Neural progenitor cell (in vitro differentiated cells): Measurements from ENCODE around the gene AK3. TPM values are rescaled to one million over a fixed set of nuclear protein-coding genes. Genes with fewer than 3 reads are reported as not detected.
"Not testable (repeated sequence)": the region's sequence is repeated elsewhere in the genome, so short reads cannot be mapped to it uniquely, and the experiment has no call there.

Source experiments
- DNase-seq: peaks from one replicate; pipeline ENCODE4 v3.0.0-alpha.2; 2016; ENCODE audit warnings: low spot score
- H2AFZ ChIP-seq: fragments of 200-600 bp; sonication (generic); replicated peaks from 2 replicates; pipeline ENCODE4 v1.6.1; 2016; ENCODE audit warnings: antibody characterized with exemption
- H3F3A ChIP-seq: fragments of 200-600 bp; sonication (generic); 2 replicates; pipeline ENCODE4 v1.6.1; 2016; ENCODE audit warnings: antibody characterized with exemption, low read depth
- H3K27ac ChIP-seq: fragments of 200-600 bp; sonication (generic); 2 replicates; pipeline ENCODE4 v1.5.1; 2016; ENCODE audit warnings: mild to moderate bottlenecking
- H3K27me3 ChIP-seq: fragments of 200-600 bp; sonication (generic); 2 replicates; pipeline ENCODE4 v1.6.1; 2016; ENCODE audit warnings: mild to moderate bottlenecking, moderate library complexity
- H3K36me3 ChIP-seq: fragments of 200-600 bp; sonication (generic); 2 replicates; pipeline ENCODE4 v1.5.1; 2016
- H3K4me1 ChIP-seq: fragments of 200-600 bp; sonication (generic); 2 replicates; pipeline ENCODE4 v1.6.1; 2016; ENCODE audit warnings: mixed run types
- H3K4me2 ChIP-seq: fragments of 200-600 bp; sonication (generic); 2 replicates; pipeline ENCODE4 v1.6.1; 2016
- H3K4me3 ChIP-seq: fragments of 200-600 bp; sonication (generic); 2 replicates; pipeline ENCODE4 v1.5.1; 2016
- H3K79me2 ChIP-seq: fragments of 200-600 bp; sonication (generic); 2 replicates; pipeline ENCODE4 v1.6.1; 2016; ENCODE audit warnings: low read depth
- H3K9ac ChIP-seq: fragments of 200-600 bp; sonication (generic); 2 replicates; pipeline ENCODE4 v1.6.1; 2016
- H3K9me3 ChIP-seq: fragments of 200-600 bp; sonication (generic); 2 replicates; pipeline ENCODE4 v1.5.1; 2016; ENCODE audit warnings: low read depth
- H4K20me1 ChIP-seq: fragments of 200-600 bp; sonication (generic); 2 replicates; pipeline ENCODE4 v1.6.1; 2016; ENCODE audit warnings: low read depth
- H3K27ac Mint-ChIP-seq: 3 replicates; pipeline ENCODE4 v1.8.0; 2021; ENCODE audit warnings: mixed read lengths
- H3K27me3 Mint-ChIP-seq: 2 replicates; pipeline ENCODE4 v1.8.0; 2022; ENCODE audit warnings: low read depth, mild to moderate bottlenecking, inconsistent platforms, moderate library complexity, mixed read lengths; ENCODE audit not compliant: insufficient read depth
- H3K36me3 Mint-ChIP-seq: 3 replicates; pipeline ENCODE4 v1.8.0; 2021; ENCODE audit warnings: mixed read lengths
- H3K4me1 Mint-ChIP-seq: 3 replicates; pipeline ENCODE4 v1.8.0; 2021; ENCODE audit warnings: mixed read lengths
- H3K4me3 Mint-ChIP-seq: 3 replicates; pipeline ENCODE4 v1.8.0; 2021; ENCODE audit warnings: mild to moderate bottlenecking, moderate library complexity, mixed read lengths
- H3K9me3 Mint-ChIP-seq: 3 replicates; pipeline ENCODE4 v1.8.0; 2020; ENCODE audit warnings: mixed read lengths
- EZH2 ChIP-seq: fragments of 200-600 bp; sonication (generic); IDR thresholded peaks from 2 replicates; pipeline ENCODE4 v1.6.1; 2017; ENCODE audit warnings: antibody characterized with exemption, mild to moderate bottlenecking, moderate library complexity
- EZH2phosphoT487 ChIP-seq: fragments of 200-600 bp; sonication (generic); IDR thresholded peaks from 2 replicates; pipeline ENCODE4 v1.6.1; 2017; ENCODE audit warnings: antibody characterized with exemption
- total RNA-seq: library from RNA; depleted of rRNA; stranded (reverse); fragments of >200 nt; gene quantifications from 2 replicates; pipeline ENCODE4 v1.2.3, GENCODE V29; 2015; ENCODE audit warnings: low replicate concordance
- TF ChIP-seq, protein P1 (sequence below): fragments of 200-600 bp; sonication (generic); IDR thresholded peaks from 2 replicates; pipeline ENCODE4 v1.5.1; 2017; ENCODE audit warnings: antibody characterized with exemption, mild to moderate bottlenecking

Gene AK3
- total RNA-seq, 1 donor from 2014 or later: 54.8 TPM

DNA sequence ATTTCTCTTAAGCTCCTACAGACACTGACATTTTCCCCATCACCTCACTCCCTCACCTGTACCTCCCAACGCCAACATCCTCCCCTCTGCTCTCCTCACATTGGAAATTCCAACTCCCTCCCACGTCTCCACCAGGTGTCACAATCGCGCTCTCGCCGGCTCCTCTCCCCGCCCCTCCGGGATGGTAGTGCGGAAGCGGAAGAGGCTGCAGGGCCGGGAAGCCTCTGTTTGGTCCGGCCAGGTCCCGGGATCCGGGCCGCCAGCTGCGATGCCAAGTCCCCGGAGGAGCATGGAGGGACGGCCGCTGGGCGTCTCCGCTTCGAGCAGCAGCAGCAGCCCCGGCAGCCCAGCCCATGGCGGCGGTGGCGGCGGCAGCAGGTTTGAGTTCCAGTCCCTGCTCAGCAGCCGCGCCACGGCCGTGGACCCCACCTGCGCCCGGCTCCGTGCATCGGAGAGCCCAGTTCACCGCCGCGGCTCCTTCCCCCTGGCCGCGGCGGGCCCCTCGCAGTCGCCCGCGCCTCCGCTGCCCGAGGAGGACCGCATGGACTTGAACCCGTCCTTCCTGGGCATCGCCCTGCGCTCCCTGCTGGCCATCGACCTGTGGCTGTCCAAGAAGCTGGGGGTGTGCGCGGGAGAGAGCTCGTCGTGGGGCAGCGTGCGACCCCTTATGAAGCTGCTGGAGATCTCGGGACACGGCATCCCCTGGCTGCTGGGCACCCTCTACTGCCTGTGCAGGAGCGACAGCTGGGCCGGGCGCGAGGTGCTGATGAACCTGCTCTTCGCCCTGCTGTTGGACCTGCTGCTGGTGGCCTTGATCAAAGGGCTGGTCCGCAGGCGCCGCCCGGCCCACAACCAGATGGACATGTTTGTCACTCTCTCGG, 78.7 kb downstream of the AK3 start, which contains the start of gene PLPP6:
PLPP6 (plus strand) TSS at position 187 of the 881 bp plus-strand sequence; CDS start at position 269, 82 bp downstream.
- TF ChIP-seq, protein P1, sequence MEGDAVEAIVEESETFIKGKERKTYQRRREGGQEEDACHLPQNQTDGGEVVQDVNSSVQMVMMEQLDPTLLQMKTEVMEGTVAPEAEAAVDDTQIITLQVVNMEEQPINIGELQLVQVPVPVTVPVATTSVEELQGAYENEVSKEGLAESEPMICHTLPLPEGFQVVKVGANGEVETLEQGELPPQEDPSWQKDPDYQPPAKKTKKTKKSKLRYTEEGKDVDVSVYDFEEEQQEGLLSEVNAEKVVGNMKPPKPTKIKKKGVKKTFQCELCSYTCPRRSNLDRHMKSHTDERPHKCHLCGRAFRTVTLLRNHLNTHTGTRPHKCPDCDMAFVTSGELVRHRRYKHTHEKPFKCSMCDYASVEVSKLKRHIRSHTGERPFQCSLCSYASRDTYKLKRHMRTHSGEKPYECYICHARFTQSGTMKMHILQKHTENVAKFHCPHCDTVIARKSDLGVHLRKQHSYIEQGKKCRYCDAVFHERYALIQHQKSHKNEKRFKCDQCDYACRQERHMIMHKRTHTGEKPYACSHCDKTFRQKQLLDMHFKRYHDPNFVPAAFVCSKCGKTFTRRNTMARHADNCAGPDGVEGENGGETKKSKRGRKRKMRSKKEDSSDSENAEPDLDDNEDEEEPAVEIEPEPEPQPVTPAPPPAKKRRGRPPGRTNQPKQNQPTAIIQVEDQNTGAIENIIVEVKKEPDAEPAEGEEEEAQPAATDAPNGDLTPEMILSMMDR: peak; percentile 59
- peak; percentile 47 for TF ChIP-seq EZH2
- no peak for TF ChIP-seq EZH2phosphoT487
- Mint-ChIP-seq H3K27me3 (no peaks in the 10 kb centered on the region), H3K27ac (peak within 1 kb of the TSS; percentile 76), H3K4me1 (peaks cover 35% of the 10 kb centered on the region), H3K4me3 (peak within 1 kb of the TSS; percentile 89), H3K36me3 (no peaks in the 10 kb centered on the region), H3K9me3 (no peaks in the 10 kb centered on the region)
- H3K27me3 ChIP-seq: peaks cover 19% of the 10 kb centered on the region
- H3K79me2 ChIP-seq: no peaks in the 10 kb centered on the region
- H3K27ac ChIP-seq: no peak within 1 kb of the TSS
- peak within 1 kb of the TSS; percentile 93 for H3K4me2 ChIP-seq
- DNase-seq: peak; percentile 91
- peak within 1 kb of the TSS; percentile 81 for H2AFZ ChIP-seq
- H3K9ac ChIP-seq: no peak within 1 kb of the TSS
- H3K9me3 ChIP-seq: no peaks in the 10 kb centered on the region
- H3K4me1 ChIP-seq: peaks cover 7% of the 10 kb centered on the region
- H4K20me1 ChIP-seq: no peaks in the 10 kb centered on the region
- H3F3A ChIP-seq: peaks cover 16% of the 10 kb centered on the region
- H3K36me3 ChIP-seq: no peaks in the 10 kb centered on the region
- H3K4me3 ChIP-seq: peak within 1 kb of the TSS; percentile 69

DNA sequence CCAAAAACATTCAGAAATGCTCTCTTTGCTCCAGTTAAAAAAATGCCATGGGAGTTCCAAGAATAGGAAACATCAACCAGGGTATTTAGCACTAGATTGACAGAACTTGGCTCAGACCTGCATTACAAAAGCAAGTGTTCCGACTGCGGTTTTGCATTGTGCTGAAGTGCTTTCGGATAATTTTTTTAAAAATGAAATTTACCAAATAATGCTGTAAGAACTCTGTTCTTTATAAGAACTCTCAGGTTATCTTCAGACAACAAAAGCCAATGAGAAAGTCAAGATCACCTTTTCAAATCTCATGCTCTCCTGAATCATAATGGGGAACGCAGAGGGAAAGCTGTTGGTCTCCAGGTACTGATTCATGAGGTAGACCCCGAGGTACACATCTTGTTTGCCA, 79.4 kb downstream of the AK3 start:
- Histone ChIP-seq H3K79me2 (no peaks in the 10 kb centered on the region), H3K9ac (no peak overlapping the region), H3K4me1 (peaks cover 7% of the 10 kb centered on the region), H2AFZ (peak overlapping the region; percentile 81), H3K36me3 (no peaks in the 10 kb centered on the region), H3K9me3 (no peaks in the 10 kb centered on the region), H3K4me3 (peak overlapping the region; percentile 69), H3K27me3 (peaks cover 11% of the 10 kb centered on the region), H4K20me1 (no peaks in the 10 kb centered on the region), H3F3A (peaks cover 16% of the 10 kb centered on the region), H3K27ac (no peak overlapping the region), H3K4me2 (peak overlapping the region; percentile 93)
- no peak for DNase-seq
- Mint-ChIP-seq H3K4me1 (peaks cover 35% of the 10 kb centered on the region), H3K9me3 (no peaks in the 10 kb centered on the region), H3K4me3 (peak overlapping the region; percentile 89), H3K27me3 (no peaks in the 10 kb centered on the region), H3K36me3 (no peaks in the 10 kb centered on the region), H3K27ac (no peak overlapping the region)
- TF ChIP-seq, protein P1: no peak
- no peak for TF ChIP-seq EZH2
- no peak for TF ChIP-seq EZH2phosphoT487

DNA sequence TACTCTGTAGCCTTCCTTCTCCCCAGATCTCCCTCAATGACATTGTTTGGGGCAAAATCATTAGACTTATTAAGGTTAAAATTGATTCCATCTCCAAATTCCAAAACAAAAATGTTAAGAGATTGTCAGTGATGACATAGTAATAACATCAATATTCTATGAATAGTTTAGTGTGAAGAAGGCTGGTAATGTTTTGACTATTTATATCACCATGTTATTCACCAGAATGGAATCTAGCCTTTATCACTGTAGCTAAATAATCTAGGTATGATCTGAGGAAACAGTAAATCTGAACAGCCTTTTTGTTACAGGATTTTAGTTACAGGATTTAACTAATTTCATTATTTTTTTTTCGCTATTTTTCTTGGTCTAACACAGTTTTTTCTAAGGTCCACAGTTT, 79.8 kb downstream of the AK3 start:
- H3K9me3 ChIP-seq: no peaks in the 10 kb centered on the region
- Mint-ChIP-seq H3K9me3 (no peaks in the 10 kb centered on the region), H3K27me3 (no peaks in the 10 kb centered on the region), H3K4me3 (peak overlapping the region; percentile 89), H3K36me3 (no peaks in the 10 kb centered on the region), H3K27ac (no peak overlapping the region), H3K4me1 (peaks cover 32% of the 10 kb centered on the region)
- no peaks in the 10 kb centered on the region for H3K36me3 ChIP-seq
- peaks cover 16% of the 10 kb centered on the region for H3F3A ChIP-seq
- H4K20me1 ChIP-seq: no peaks in the 10 kb centered on the region
- peaks cover 7% of the 10 kb centered on the region for H3K4me1 ChIP-seq
- no peak overlapping the region for H3K4me2 ChIP-seq
- no peak overlapping the region for H2AFZ ChIP-seq
- no peak overlapping the region for H3K27ac ChIP-seq
- H3K4me3 ChIP-seq: no peak overlapping the region
- peaks cover 7% of the 10 kb centered on the region for H3K27me3 ChIP-seq
- no peak for DNase-seq
- H3K9ac ChIP-seq: no peak overlapping the region
- H3K79me2 ChIP-seq: no peaks in the 10 kb centered on the region
- no peak for TF ChIP-seq EZH2phosphoT487

DNA sequence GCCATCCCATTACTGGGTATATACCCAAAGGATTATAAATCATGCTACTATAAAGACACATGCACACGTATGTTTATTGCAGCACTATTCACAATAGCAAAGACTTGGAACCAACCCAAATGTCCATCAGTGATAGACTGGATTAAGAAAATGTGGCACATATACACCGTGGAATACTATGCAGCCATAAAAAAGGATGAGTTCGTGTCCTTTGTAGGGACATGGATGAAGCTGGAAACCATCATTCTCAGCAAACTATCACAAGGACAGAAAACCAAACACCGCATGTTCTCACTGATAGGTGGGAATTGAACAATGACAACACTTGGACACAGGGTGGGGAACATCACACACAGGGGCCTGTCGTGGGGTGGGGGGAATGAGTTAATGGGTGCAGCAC, 80.3 kb downstream of the AK3 start:
- not testable (repeated sequence) for H3K4me3 Mint-ChIP-seq

More for the DNA sequence above, 80.3 kb downstream of the AK3 start:
- not testable (repeated sequence) for H3K4me2 ChIP-seq, H4K20me1 ChIP-seq, H3K36me3 ChIP-seq, H3K9me3 Mint-ChIP-seq, H3K27ac Mint-ChIP-seq, H2AFZ ChIP-seq, H3K9ac ChIP-seq, DNase-seq, H3K4me3 ChIP-seq, H3K36me3 Mint-ChIP-seq, H3K9me3 ChIP-seq, H3K4me1 ChIP-seq, H3K79me2 ChIP-seq, H3K27me3 Mint-ChIP-seq, H3K27ac ChIP-seq, H3K27me3 ChIP-seq
- H3F3A ChIP-seq: peaks cover 15% of the 10 kb centered on the region
- H3K4me1 Mint-ChIP-seq: peaks cover 28% of the 10 kb centered on the region

Other genes with a start within 250 kb of the AK3 start
- gene PLPP6, start 78.9 kb downstream of the AK3 start, total RNA-seq: 10.5 and 11.1 TPM in 2 replicates
- gene SPATA6L, start 74.7 kb downstream of the AK3 start, total RNA-seq: 0.99 TPM in 1 of 2 replicates, not detected in the other
- 24.3 and 32.1 TPM in 2 replicates for gene CDC37L1, start 61.6 kb downstream of the AK3 start, total RNA-seq
- 17.9 and 19.5 TPM in 2 replicates for gene RCL1, start 51.7 kb upstream of the AK3 start, total RNA-seq
- 3.2 and 3.9 TPM in 2 replicates for gene JAK2, start 244.1 kb upstream of the AK3 start, total RNA-seq